Measurements from ENCODE around the gene SDK1. TPM values are rescaled to one million over a fixed set of nuclear protein-coding genes. Genes with fewer than 3 reads are reported as not detected.

SDK1 gene
- total and polyA plus RNA-seq, 2 donors (not counting 3 experiments of a cell fraction or from before 2014, with no cell fraction given): 1.6 to 3.9 TPM

GRCh38 chr7:3710122-3710521 is 409.1 kb downstream of the SDK1 start:
- intact Hi-C loops (cut with micrococcal nuclease) (no loop called here), dilution Hi-C loops (cut with MboI; ENCODE audit: extremely low pct_ligation_motif_present, low sequenced_read_pairs) (no loop called here)
- Histone ChIP-seq H3K79me2 (ENCODE audit: control insufficient read depth, insufficient read depth, low read length) (no peaks in the 10 kb centered on the region), H3K27ac (ENCODE audit: insufficient read depth, low read depth, low read length) (no peak overlapping the region), H3K4me3 (replicated peaks in 1 of 3; ENCODE audit: insufficient read depth in 1 of 3, low read depth in 1 of 3, low read length in 3 of 3) (no peak overlapping the region), H3K9me3 (replicated peaks; ENCODE audit: control insufficient read depth, insufficient read depth, low read length) (no peaks in the 10 kb centered on the region), H2AFZ (ENCODE audit: low read depth, low read length) (no peak overlapping the region), H3K4me2 (ENCODE audit: insufficient read depth, low read length) (no peak overlapping the region), H3K9me1 (replicated peaks; ENCODE audit: control insufficient read depth, extremely low read depth, insufficient read depth, low read length) (no peaks in the 10 kb centered on the region), H3K9ac (replicated peaks; ENCODE audit: extremely low read depth, insufficient read depth, low read length) (no peak overlapping the region), H3K36me3 (ENCODE audit: control insufficient read depth in 2 of 2, extremely low read depth in 1 of 2, insufficient read depth in 2 of 2, low read length in 2 of 2) (no peaks in the 10 kb centered on the region), H3K4me1 (ENCODE audit: control insufficient read depth, extremely low read depth, insufficient read depth, low read length) (no peaks in the 10 kb centered on the region), H3K27me3 (ENCODE audit: control insufficient read depth in 2 of 2, insufficient read depth in 2 of 2, low read length in 2 of 2) (no peaks in the 10 kb centered on the region), H4K20me1 (replicated peaks; ENCODE audit: control insufficient read depth, extremely low read depth, insufficient read depth, low read length) (no peaks in the 10 kb centered on the region)
- ChIA-PET CTCF (no interaction called here), POLR2A (no interaction called here)
- no TSS peak for BruUV-seq (replicated peaks)
- TF ChIP-seq, protein P1, sequence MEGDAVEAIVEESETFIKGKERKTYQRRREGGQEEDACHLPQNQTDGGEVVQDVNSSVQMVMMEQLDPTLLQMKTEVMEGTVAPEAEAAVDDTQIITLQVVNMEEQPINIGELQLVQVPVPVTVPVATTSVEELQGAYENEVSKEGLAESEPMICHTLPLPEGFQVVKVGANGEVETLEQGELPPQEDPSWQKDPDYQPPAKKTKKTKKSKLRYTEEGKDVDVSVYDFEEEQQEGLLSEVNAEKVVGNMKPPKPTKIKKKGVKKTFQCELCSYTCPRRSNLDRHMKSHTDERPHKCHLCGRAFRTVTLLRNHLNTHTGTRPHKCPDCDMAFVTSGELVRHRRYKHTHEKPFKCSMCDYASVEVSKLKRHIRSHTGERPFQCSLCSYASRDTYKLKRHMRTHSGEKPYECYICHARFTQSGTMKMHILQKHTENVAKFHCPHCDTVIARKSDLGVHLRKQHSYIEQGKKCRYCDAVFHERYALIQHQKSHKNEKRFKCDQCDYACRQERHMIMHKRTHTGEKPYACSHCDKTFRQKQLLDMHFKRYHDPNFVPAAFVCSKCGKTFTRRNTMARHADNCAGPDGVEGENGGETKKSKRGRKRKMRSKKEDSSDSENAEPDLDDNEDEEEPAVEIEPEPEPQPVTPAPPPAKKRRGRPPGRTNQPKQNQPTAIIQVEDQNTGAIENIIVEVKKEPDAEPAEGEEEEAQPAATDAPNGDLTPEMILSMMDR (IDR thresholded peaks at IDR 0.05; ENCODE audit: extremely low read depth in 1 of 2, insufficient read depth in 1 of 2, low read depth in 1 of 2, low read length in 2 of 2): no peak
- TF ChIP-seq FOS (IDR thresholded peaks at IDR 0.05; ENCODE audit: borderline replicate concordance, insufficient read depth, low read length) (no peak), GATA2 (IDR thresholded peaks at IDR 0.05; ENCODE audit: insufficient read depth, insufficient read length, low read depth, low read length) (no peak), MYC (IDR thresholded peaks at IDR 0.05; ENCODE audit: low read depth, low read length) (no peak), JUN (IDR thresholded peaks at IDR 0.05; ENCODE audit: borderline replicate concordance, insufficient read depth, insufficient read length, low read depth) (no peak), EZH2 (IDR thresholded peaks at IDR 0.05; ENCODE audit: borderline replicate concordance, low read depth, low read length, severe bottlenecking) (no peak)
- FAIRE-seq (no peak), DNase-seq (ENCODE audit: low read depth, low spot score) (no peak)

DNA sequence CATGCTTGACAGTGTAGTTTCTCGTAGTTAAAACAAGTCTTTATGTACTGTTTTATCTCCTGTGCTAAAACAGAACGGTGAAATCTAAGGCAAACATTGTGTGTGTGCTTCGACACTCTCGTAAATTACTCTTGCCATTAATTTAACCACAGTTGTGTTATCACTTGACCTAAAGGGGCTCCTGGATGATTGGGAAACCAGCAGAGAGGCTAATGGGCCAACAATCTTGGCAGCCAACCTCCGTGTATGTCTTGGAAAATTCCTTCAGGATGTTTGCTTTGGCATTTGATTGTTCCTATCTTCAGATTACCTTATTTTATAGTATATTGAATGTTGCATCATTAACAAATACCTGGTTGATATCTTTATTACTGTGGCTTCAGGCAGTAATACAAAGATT is 409.5 kb downstream of the SDK1 start:
- Histone ChIP-seq H3K9me3 (replicated peaks; ENCODE audit: control insufficient read depth, insufficient read depth, low read length) (no peaks in the 10 kb centered on the region), H3K27me3 (ENCODE audit: control insufficient read depth in 2 of 2, insufficient read depth in 2 of 2, low read length in 2 of 2) (no peaks in the 10 kb centered on the region), H3K4me2 (ENCODE audit: insufficient read depth, low read length) (no peak overlapping the region), H3K9me1 (replicated peaks; ENCODE audit: control insufficient read depth, extremely low read depth, insufficient read depth, low read length) (no peaks in the 10 kb centered on the region), H3K27ac (ENCODE audit: insufficient read depth, low read depth, low read length) (no peak overlapping the region), H3K4me3 (replicated peaks in 1 of 3; ENCODE audit: insufficient read depth in 1 of 3, low read depth in 1 of 3, low read length in 3 of 3) (no peak overlapping the region), H4K20me1 (replicated peaks; ENCODE audit: control insufficient read depth, extremely low read depth, insufficient read depth, low read length) (no peaks in the 10 kb centered on the region), H2AFZ (ENCODE audit: low read depth, low read length) (no peak overlapping the region), H3K4me1 (ENCODE audit: control insufficient read depth, extremely low read depth, insufficient read depth, low read length) (no peaks in the 10 kb centered on the region), H3K36me3 (ENCODE audit: control insufficient read depth in 2 of 2, extremely low read depth in 1 of 2, insufficient read depth in 2 of 2, low read length in 2 of 2) (no peaks in the 10 kb centered on the region), H3K9ac (replicated peaks; ENCODE audit: extremely low read depth, insufficient read depth, low read length) (no peak overlapping the region), H3K79me2 (ENCODE audit: control insufficient read depth, insufficient read depth, low read length) (no peaks in the 10 kb centered on the region)
- ChIA-PET POLR2A (no interaction called here), CTCF (no interaction called here)
- dilution Hi-C loops (cut with MboI; ENCODE audit: extremely low pct_ligation_motif_present, low sequenced_read_pairs): no loop called here
- FAIRE-seq (peak; percentile 59), DNase-seq (ENCODE audit: low read depth, low spot score) (peak; percentile 35)
- intact Hi-C loops (cut with micrococcal nuclease): no loop called here
- TF ChIP-seq FOS (IDR thresholded peaks at IDR 0.05; ENCODE audit: borderline replicate concordance, insufficient read depth, low read length) (no peak), MYC (IDR thresholded peaks at IDR 0.05; ENCODE audit: low read depth, low read length) (no peak), EZH2 (IDR thresholded peaks at IDR 0.05; ENCODE audit: borderline replicate concordance, low read depth, low read length, severe bottlenecking) (no peak), GATA2 (IDR thresholded peaks at IDR 0.05; ENCODE audit: insufficient read depth, insufficient read length, low read depth, low read length) (no peak), POLR2A (IDR thresholded peaks at IDR 0.05; ENCODE audit: low read depth, low read length) (no peak), POLR2AphosphoS5 (IDR thresholded peaks at IDR 0.05; ENCODE audit: insufficient read depth, low read depth, low read length) (no peak), MAX (IDR thresholded peaks at IDR 0.05; ENCODE audit: insufficient read depth, insufficient read length) (no peak), JUN (IDR thresholded peaks at IDR 0.05; ENCODE audit: borderline replicate concordance, insufficient read depth, insufficient read length, low read depth) (no peak)
- TF ChIP-seq, protein P1 (IDR thresholded peaks at IDR 0.05; ENCODE audit: extremely low read depth in 1 of 2, insufficient read depth in 1 of 2, low read depth in 1 of 2, low read length in 2 of 2): no peak
- no TSS peak for BruUV-seq (replicated peaks)

Data from endothelial cell of umbilical vein (primary cell).